NCI-H128 (cell line): ENCODE measurements around the gene BNIP5.

Experiments
- DNase-seq: peaks from one replicate; lab custom pipeline; 2025; ENCODE audit not compliant: unreplicated experiment; lab: John Stamatoyannopoulos, UW

Gene BNIP5

GRCh38 chr6:36269834-36270705, 66.6 kb downstream of the BNIP5 start, which contains the start of gene PNPLA1:
PNPLA1 (plus strand) TSS chr6:36270060; CDS start chr6:36270460, 400 bp downstream.
- no peak for DNase-seq

GRCh38 chr6:36268478-36269275, 68.0 kb downstream of the BNIP5 start:
- no peak for DNase-seq

- no peak for DNase-seq
Measured at GRCh38 chr6:36267731-36268477, 68.8 kb downstream of the BNIP5 start.

GRCh38 chr6:36266913-36267644, 69.6 kb downstream of the BNIP5 start:
- DNase-seq = no peak
